Vagina (tissue), 2 donors: Measurements from ENCODE around the gene PITX3. TPM values are rescaled to one million over a fixed set of nuclear protein-coding genes. Genes with fewer than 3 reads are reported as not detected.
"Not testable (repeated sequence)": the region's sequence is repeated elsewhere in the genome, so short reads cannot be mapped to it uniquely, and the experiment has no call there.

Source experiments
- DNase-seq, 2 donors: peaks; one replicate each; pipeline ENCODE4 v3.0.0-alpha.2; 2017; ENCODE audit errors: extremely low spot score in 2 of 2
- H3K27ac ChIP-seq: fragments of 200-600 bp; sonication (generic); one replicate; pipeline ENCODE4 v1.5.1; 2019
- H3K27me3 ChIP-seq: fragments of 200-600 bp; sonication (generic); one replicate; pipeline ENCODE4 v1.5.1; 2019
- H3K36me3 ChIP-seq, 2 donors: fragments of 200-600 bp; sonication (generic); one replicate each; pipeline ENCODE4 v1.5.1; 2017 to 2019
- H3K4me1 ChIP-seq: fragments of 200-600 bp; sonication (generic); one replicate; pipeline ENCODE4 v1.5.1; 2019
- H3K4me3 ChIP-seq, 2 donors: fragments of 200-600 bp; sonication (generic); 1 replicate in 1 of 2; 2 replicates in 1 of 2; pipeline ENCODE4 v1.5.1; 2016 to 2019
- H3K9me3 ChIP-seq: fragments of 200-600 bp; sonication (generic); one replicate; pipeline ENCODE4 v1.5.1; 2019
- POLR2A ChIP-seq, 2 donors: fragments of 450-650 bp; IDR thresholded peaks; one replicate each; pipeline ENCODE4 v1.6.1; 2017; ENCODE audit warnings: antibody characterized with exemption in 2 of 2, mild to moderate bottlenecking in 2 of 2, moderate library complexity in 2 of 2
- POLR2AphosphoS5 ChIP-seq, 2 donors: sonication (generic); formaldehyde crosslinking; IDR thresholded peaks; one replicate each; pipeline ENCODE4 v1.9.0; 2017; ENCODE audit warnings: antibody characterized with exemption in 2 of 2, mild to moderate bottlenecking in 2 of 2, low read depth in 1 of 2; ENCODE audit not compliant: insufficient read depth in 1 of 2
- intact Hi-C: fragments of 100-400 bp; cut with DNase I; formaldehyde crosslinking; loops from one replicate; pipeline ENCODE4 v1.15.1; 2023
- total RNA-seq: library from RNA; depleted of rRNA; stranded (reverse); fragments of >200 nt; gene quantifications from one replicate; pipeline ENCODE4 v1.2.3, GENCODE V29; 2016
- TF ChIP-seq, protein P1 (sequence below), 3 experiments: fragments of 450-650 bp in 2 of 3; fragments of 200-600 bp in 1 of 3; sonication (generic) in 1 of 3; IDR thresholded peaks; one replicate each; pipeline ENCODE4 v1.5.1; 2017 to 2019; ENCODE audit warnings: antibody characterized with exemption in 3 of 3, mild to moderate bottlenecking in 2 of 3, moderate library complexity in 2 of 3

PITX3 gene
- total RNA-seq, 1 donor from 2014 or later: not detected

DNA sequence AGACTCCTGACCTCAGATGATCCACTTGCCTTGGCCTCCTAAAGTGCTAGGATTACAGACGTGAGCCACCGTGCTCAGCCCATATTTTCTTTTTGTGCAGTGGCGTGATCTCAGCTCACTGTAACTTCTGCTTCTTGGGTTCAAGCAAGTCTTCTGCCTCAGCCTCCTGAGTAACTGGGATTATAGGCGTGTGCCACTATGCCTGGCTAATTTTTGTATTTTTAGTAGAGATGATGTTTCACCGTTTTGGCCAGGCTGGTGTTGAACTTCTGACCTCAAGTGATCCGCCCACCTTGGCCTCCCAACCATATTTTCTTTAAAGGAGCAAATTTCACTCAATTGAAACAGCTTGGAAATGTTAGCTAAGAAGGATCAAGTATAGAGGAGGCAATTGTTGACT is 20.5 kb upstream of the PITX3 start:
- no peak for TF ChIP-seq POLR2AphosphoS5 (IDR thresholded peaks at IDR 0.05; ENCODE audit: insufficient read depth in 1 of 2, low read depth in 1 of 2)
- no peak for TF ChIP-seq POLR2A (IDR thresholded peaks at IDR 0.05)
- TF ChIP-seq, protein P1, sequence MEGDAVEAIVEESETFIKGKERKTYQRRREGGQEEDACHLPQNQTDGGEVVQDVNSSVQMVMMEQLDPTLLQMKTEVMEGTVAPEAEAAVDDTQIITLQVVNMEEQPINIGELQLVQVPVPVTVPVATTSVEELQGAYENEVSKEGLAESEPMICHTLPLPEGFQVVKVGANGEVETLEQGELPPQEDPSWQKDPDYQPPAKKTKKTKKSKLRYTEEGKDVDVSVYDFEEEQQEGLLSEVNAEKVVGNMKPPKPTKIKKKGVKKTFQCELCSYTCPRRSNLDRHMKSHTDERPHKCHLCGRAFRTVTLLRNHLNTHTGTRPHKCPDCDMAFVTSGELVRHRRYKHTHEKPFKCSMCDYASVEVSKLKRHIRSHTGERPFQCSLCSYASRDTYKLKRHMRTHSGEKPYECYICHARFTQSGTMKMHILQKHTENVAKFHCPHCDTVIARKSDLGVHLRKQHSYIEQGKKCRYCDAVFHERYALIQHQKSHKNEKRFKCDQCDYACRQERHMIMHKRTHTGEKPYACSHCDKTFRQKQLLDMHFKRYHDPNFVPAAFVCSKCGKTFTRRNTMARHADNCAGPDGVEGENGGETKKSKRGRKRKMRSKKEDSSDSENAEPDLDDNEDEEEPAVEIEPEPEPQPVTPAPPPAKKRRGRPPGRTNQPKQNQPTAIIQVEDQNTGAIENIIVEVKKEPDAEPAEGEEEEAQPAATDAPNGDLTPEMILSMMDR (IDR thresholded peaks at IDR 0.05): no peak
- DNase-seq: no peak
- no peaks in the 10 kb centered on the region for H3K9me3 ChIP-seq
- peaks cover 0 to 20% of the 10 kb centered on the region in 2 donors for H3K36me3 ChIP-seq
- intact Hi-C loops: no loop called here
- H3K27me3 ChIP-seq: no peaks in the 10 kb centered on the region
- peaks cover 23% of the 10 kb centered on the region for H3K4me1 ChIP-seq
- no peak overlapping the region for H3K27ac ChIP-seq
- H3K4me3 ChIP-seq: no peak overlapping the region

DNA sequence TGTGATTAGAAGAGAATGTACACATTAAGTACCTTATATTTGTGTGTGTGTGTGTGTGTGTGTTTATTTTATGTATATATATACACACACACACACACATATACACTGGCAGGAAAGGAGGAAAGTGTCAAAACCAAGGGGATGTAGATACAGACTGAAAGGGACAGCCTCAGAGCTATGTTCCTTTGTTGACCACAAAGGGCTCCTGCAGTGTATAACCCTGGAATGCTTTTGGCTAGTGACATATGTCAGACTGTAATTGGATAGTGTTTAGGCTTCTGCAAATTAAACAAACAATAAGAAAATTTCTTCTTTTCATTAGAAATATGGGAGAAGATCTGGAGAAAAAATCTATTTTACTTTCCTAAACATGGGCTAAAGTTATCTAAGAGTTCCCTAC is 19.9 kb upstream of the PITX3 start:
- Histone ChIP-seq H3K9me3 (no peaks in the 10 kb centered on the region), H3K4me3 (no peak overlapping the region), H3K36me3 (peaks cover 0 to 20% of the 10 kb centered on the region in 2 donors), H3K4me1 (peaks cover 22% of the 10 kb centered on the region), H3K27me3 (no peaks in the 10 kb centered on the region), H3K27ac (no peak overlapping the region)
- TF ChIP-seq POLR2A (IDR thresholded peaks at IDR 0.05) (no peak), POLR2AphosphoS5 (IDR thresholded peaks at IDR 0.05; ENCODE audit: insufficient read depth in 1 of 2, low read depth in 1 of 2) (no peak)
- TF ChIP-seq, protein P1 (IDR thresholded peaks at IDR 0.05): no peak
- intact Hi-C loops: no loop called here
- no peak for DNase-seq

DNA sequence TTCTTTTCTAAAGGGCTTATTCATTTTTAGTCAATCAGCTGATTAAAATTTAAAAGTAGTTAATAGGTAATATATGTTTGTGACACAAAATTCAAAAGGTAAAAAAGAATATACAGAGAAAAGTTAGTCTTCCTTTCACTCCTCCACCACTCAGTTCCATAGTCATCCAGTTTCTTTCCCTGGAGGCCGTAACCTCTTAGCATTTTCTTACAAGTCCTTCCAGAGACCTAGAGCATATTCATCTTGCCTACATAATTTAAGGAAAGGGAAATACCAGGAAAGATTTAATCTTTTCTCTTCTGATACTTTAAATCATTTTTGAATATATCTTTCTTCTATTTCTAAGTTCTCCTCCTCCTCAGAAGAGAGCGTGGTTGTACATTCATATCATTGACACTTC is 14.1 kb upstream of the PITX3 start:
- Histone ChIP-seq H3K9me3 (no peaks in the 10 kb centered on the region), H3K27me3 (no peaks in the 10 kb centered on the region), H3K36me3 (peaks cover 0 to 12% of the 10 kb centered on the region in 2 donors), H3K27ac (no peak overlapping the region), H3K4me3 (no peak overlapping the region), H3K4me1 (peaks cover 5% of the 10 kb centered on the region)
- TF ChIP-seq POLR2AphosphoS5 (IDR thresholded peaks at IDR 0.05; ENCODE audit: insufficient read depth in 1 of 2, low read depth in 1 of 2): no peak
- TF ChIP-seq, protein P1 (IDR thresholded peaks at IDR 0.05): no peak
- TF ChIP-seq POLR2A (IDR thresholded peaks at IDR 0.05): no peak
- intact Hi-C loops: no loop called here
- DNase-seq: no peak

DNA sequence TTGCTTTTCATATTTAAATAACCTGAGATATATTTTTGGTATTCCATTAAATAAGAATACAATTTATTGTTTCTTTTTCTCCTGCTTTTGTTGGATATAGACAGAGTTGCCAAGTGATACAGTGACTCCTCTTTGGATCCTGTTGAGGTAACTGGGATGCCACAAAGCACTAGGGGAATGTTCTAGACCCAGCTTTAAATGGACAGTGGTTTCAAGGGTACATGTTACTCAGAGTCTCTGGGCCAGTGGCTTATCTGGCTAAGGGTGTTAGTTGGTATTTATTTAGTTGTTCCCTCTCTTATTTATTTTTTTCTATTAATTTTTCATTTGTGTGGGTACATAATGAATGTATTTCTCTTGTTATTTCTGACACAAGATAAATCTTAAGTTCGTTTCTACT is 13.1 kb upstream of the PITX3 start:
- H3K4me3 ChIP-seq: no peak overlapping the region
- intact Hi-C loops: no loop called here
- peaks cover 0 to 2% of the 10 kb centered on the region in 2 donors for H3K36me3 ChIP-seq
- H3K9me3 ChIP-seq: no peaks in the 10 kb centered on the region
- H3K27ac ChIP-seq: no peak overlapping the region
- TF ChIP-seq POLR2A (IDR thresholded peaks at IDR 0.05) (no peak), POLR2AphosphoS5 (IDR thresholded peaks at IDR 0.05; ENCODE audit: insufficient read depth in 1 of 2, low read depth in 1 of 2) (no peak)
- TF ChIP-seq, protein P1 (IDR thresholded peaks at IDR 0.05): no peak
- peaks cover 5% of the 10 kb centered on the region for H3K4me1 ChIP-seq
- DNase-seq: no peak
- H3K27me3 ChIP-seq: no peaks in the 10 kb centered on the region

DNA sequence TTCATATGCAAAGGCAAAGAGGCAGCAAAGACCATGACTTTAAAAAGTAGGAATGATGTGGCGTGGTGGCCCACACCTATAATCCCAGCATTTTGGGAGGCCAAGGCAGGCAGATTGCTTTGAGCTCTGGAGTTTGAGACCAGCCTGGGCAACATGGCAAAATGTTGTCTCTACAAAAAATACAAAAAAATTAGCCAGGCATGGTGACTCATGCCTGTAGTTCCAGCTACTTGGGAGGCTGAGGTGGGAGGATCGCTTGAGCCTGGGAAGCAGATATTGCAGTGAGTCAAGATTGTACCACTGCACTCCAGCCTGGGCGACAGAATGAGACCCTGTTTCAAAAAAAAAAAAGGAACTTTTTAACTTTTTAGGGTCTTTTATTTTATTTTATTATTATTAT is 11.2 kb upstream of the PITX3 start:
- DNase-seq, H3K27me3 ChIP-seq, H3K27ac ChIP-seq, H3K36me3 ChIP-seq, H3K9me3 ChIP-seq, intact Hi-C loops, H3K4me3 ChIP-seq: not testable (repeated sequence)
- H3K4me1 ChIP-seq: peaks cover 13% of the 10 kb centered on the region

DNA sequence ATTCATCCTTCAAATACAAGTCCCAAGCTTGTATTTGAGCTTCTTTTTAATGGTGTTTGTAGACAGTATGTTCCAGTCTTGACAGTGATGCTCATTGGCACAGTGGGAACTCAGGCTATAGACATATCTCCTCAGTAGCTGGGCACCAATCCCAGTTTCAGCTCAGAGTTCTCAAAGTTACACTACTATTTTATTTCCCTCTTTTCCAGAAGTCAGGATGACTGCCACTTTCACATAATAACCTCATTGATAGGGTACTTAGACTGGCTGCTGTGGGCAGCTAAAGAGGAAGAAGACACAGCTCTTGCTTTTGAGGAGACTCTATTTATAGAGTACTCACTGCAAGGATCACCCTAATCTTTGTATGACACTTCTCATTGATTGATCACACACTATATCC is 6.4 kb upstream of the PITX3 start:
- TF ChIP-seq POLR2AphosphoS5 (IDR thresholded peaks at IDR 0.05; ENCODE audit: insufficient read depth in 1 of 2, low read depth in 1 of 2) (no peak), POLR2A (IDR thresholded peaks at IDR 0.05) (no peak)
- TF ChIP-seq, protein P1 (IDR thresholded peaks at IDR 0.05): no peak
- Histone ChIP-seq H3K27ac (no peak overlapping the region), H3K9me3 (no peaks in the 10 kb centered on the region), H3K36me3 (no peaks in the 10 kb centered on the region), H3K27me3 (no peaks in the 10 kb centered on the region), H3K4me1 (peaks cover 38% of the 10 kb centered on the region), H3K4me3 (no peak overlapping the region)
- intact Hi-C loops: no loop called here
- no peak for DNase-seq
